ACC112 (cell line): ENCODE data around the gene TEX19.
"Not testable (repeated sequence)": the region's sequence is repeated elsewhere in the genome, so short reads cannot be mapped to it uniquely, and the experiment has no call there.

Experiments
- H2AFZ ChIP-seq: fragments of 200-600 bp; sonication (generic); one replicate; pipeline ENCODE4 v1.6.0; 2017; ENCODE audit warnings: antibody characterized with exemption, low read length; ENCODE audit not compliant: unreplicated experiment
- H3K27ac ChIP-seq: fragments of 200-600 bp; sonication (generic); 2 replicates; pipeline ENCODE4 v1.5.1; 2014; ENCODE audit warnings: low read depth, mild to moderate bottlenecking, antibody characterized with exemption, low read length, moderate library complexity
- H3K27me3 ChIP-seq: fragments of 200-600 bp; sonication (generic); 2 replicates; pipeline ENCODE4 v1.6.1; 2014; ENCODE audit warnings: mild to moderate bottlenecking, antibody characterized with exemption, low read length, moderate library complexity, mixed read lengths; ENCODE audit not compliant: insufficient read depth
- H3K36me3 ChIP-seq: fragments of 200-600 bp; sonication (generic); 2 replicates; pipeline ENCODE4 v1.6.1; 2016; ENCODE audit warnings: mild to moderate bottlenecking, antibody characterized with exemption, low read length, moderate library complexity, mixed read lengths; ENCODE audit not compliant: insufficient read depth
- H3K4me1 ChIP-seq: fragments of 200-600 bp; sonication (generic); one replicate; pipeline ENCODE4 v1.6.1; 2016; ENCODE audit warnings: low read length, mixed read lengths; ENCODE audit not compliant: insufficient read depth, unreplicated experiment, control insufficient read depth
- H3K4me3 ChIP-seq: fragments of 200-600 bp; sonication (generic); 2 replicates; pipeline ENCODE4 v1.5.1; 2014; ENCODE audit warnings: mild to moderate bottlenecking, low read depth, low read length
- H3K79me2 ChIP-seq: fragments of 200-600 bp; sonication (generic); one replicate; pipeline ENCODE4 v1.6.0; 2016; ENCODE audit warnings: low read length; ENCODE audit not compliant: control insufficient read depth, unreplicated experiment, insufficient read depth

The TEX19 gene

DNA sequence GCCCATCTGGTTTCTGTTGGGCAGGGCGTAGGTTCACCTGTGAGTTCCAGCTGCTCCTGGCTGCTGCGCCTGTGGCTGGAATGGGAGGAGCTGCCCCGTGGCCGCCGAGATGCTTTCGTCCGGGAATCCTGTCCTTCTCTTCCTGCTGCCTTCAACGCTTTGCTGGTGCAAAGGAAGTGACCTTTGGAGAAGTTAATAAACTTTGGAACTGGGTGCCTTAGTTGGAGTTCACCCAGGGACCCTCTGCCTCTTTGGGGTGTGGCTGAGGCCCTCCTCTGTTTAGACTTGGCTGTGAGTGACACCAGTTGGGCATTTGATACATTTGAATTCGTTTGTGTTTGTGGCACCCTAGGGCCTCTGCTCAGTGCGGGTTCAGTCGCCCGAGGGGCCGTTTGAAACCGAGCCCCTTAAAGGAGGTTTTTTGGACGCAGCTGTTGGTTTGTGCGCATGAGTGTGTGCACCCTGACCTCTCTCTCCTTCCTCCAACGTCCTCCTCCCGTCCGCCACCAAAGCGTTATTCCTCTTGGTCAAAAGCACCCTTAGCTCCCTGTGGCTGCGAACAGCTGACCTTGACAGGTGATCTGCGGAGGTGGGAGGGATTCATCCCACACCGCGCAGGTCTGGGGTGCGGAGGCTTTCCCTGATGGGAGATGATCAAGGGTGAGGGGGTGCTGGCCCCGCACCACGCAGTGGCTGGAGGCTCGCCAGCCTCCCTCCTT, 16.5 kb upstream of the TEX19 start:
- Histone ChIP-seq H3K36me3 (no peaks in the 10 kb centered on the region), H3K27ac (no peak overlapping the region), H3K4me1 (peaks cover 12% of the 10 kb centered on the region), H3K27me3 (no peaks in the 10 kb centered on the region), H2AFZ (no peak overlapping the region), H3K79me2 (no peaks in the 10 kb centered on the region), H3K4me3 (no peak overlapping the region)

DNA sequence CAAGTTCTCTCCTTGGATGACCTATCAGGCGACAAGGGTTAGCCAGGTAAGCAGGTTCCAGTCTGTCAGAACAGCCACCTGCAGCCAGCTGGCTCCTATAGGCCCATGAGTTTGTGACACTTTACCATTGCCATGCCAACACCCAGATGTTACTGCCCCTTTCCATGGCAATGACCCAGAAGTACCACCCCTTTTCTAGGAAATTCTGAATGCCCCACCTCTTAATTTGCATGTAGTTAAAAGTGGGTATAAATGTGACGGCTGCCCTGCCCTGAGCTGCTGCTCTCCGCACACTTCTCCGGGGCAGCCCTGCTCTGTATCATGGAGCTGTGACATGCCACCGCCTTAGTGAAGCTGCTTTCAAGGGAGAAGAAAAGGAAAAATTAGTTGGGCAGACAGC, 15.5 kb upstream of the TEX19 start:
- Histone ChIP-seq H3K79me2 (no peaks in the 10 kb centered on the region), H3K27me3 (no peaks in the 10 kb centered on the region), H3K27ac (no peak overlapping the region), H2AFZ (no peak overlapping the region), H3K4me1 (peaks cover 8% of the 10 kb centered on the region), H3K36me3 (no peaks in the 10 kb centered on the region), H3K4me3 (no peak overlapping the region)

DNA sequence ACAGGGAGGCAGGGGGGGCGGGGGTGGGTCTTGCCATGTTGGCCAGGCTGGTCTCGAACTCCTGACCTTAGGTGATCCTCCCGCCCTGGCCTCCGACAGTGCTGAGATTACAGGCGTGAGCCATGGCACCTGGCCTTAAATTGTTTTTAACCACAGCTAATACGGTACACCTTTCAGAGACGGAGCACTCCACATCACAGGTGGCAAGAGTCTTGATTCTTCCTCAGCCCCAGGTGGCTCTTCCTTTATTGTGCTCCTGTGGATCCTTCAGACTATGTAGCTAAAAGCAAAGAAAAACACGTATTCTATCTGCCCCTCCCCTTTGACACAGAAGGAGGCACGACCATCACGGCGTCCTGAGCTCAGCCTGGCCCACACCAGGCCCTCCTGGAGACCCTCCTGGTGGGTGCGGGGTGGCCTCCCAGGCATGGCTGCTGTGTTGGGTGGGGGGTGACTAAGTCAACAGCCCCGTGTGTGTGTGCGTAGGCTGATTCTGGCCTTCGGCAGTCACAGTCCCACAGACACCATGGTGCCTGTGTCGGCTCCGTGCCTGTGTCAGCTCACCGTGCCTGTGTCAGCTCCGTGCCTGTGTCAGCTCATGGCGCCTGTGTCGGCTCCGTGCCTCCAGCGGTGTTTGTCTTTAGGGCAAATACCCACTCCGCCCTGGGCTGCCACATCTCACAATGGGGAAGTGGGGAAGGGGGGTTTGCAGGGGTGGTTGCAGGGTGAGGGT, 14.7 kb upstream of the TEX19 start:
- H3K27ac ChIP-seq = no peak overlapping the region

DNA sequence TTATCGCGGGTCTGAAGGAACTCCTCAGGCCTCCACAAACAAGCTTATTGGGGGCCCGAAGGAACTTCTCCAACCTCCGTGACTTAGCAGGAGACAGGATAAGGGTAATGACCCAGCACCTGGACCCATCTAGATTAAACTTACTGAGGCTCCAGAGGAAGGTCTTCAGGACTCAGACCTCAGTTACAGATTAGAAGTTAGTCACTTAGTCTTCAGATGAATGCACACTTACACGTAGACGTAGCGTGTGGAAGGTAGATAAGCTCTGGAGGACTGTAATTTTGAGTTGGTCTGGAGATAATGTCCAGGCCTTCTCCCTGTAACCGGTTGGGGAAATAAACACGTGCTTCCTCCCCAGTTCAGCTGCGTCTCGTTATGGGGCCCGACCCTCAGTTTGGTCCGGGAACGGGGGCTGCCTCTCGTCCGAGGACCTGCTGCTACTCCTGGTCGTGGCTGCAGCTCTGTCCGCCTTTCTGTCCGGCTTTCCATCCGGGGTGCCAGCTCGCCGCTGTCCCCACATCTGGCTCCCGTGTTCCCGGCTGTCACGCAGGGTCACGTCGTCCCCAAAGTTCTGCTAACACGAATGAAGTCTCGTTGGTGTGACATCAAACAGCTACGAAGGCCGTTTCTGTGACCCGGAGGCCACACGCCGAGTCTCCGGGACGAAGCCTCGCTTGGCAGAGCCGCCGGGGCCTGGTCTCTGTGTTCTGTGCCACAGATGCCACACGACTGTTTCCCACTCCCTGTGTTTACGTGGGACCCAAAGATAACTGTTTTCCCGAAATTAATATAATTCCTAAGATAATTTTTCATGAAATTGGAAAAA, 13.7 kb upstream of the TEX19 start:
- no peak overlapping the region for H3K27ac ChIP-seq
- H3K36me3 ChIP-seq = no peaks in the 10 kb centered on the region
- peaks cover 3% of the 10 kb centered on the region for H3K4me1 ChIP-seq
- no peak overlapping the region for H3K4me3 ChIP-seq
- H3K79me2 ChIP-seq = no peaks in the 10 kb centered on the region
- H2AFZ ChIP-seq = no peak overlapping the region
- H3K27me3 ChIP-seq = no peaks in the 10 kb centered on the region

More for the DNA sequence above, 14.7 kb upstream of the TEX19 start:
- Histone ChIP-seq H3K79me2 (no peaks in the 10 kb centered on the region), H3K27me3 (no peaks in the 10 kb centered on the region), H3K4me3 (no peak overlapping the region), H3K4me1 (peaks cover 6% of the 10 kb centered on the region), H3K36me3 (no peaks in the 10 kb centered on the region), H2AFZ (no peak overlapping the region)

DNA sequence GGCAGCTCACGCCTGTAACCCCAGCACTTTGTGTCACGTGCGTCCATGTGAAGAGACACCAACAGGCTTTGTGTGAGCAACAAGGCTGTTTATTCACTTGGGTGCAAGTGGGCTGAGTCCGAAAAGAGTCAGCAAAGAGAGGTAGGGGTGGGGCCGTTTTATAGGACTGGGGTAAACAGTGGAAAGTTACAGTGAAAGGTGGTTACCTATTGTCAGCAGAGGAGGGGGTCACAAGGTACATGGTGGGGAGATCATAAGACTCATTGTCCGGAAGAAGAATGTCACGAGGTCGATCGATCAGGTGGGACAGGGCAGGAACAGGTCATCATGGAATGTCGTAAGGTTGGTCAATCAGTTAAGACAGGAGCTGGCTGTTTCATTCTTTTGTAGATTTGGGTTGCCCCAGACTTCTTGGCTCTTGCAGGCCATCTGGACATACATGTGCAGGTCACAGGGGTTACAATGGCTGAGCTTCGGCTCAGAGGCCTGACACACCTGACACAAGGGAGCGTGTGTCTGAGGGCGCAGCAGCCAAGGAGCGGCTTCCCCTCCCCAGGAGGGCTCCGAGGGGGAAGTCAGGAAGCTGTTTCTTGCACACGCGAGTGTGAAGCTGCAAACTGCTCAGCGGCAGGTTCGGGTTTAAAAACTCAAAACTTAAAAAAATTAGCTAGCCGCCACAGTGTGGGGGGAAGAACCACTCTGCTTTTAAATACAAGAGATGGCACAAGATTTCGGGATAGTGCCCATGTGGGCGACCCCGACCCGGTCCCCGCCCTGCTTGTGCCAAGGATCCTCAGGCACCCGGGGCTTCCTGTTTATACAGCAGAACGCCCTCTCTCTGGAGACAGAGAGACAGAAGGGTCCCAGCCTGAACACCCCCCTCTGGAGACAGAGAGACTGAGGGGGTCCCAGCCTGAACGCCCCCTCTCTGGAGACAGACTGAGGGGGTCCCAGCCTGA, 12.4 kb upstream of the TEX19 start:
- H3K4me3 ChIP-seq = no peak overlapping the region
- no peaks in the 10 kb centered on the region for H3K27me3 ChIP-seq
- H3K36me3 ChIP-seq = no peaks in the 10 kb centered on the region
- peaks cover 3% of the 10 kb centered on the region for H3K4me1 ChIP-seq
- no peaks in the 10 kb centered on the region for H3K79me2 ChIP-seq
- H2AFZ ChIP-seq = no peak overlapping the region
- H3K27ac ChIP-seq = no peak overlapping the region

DNA sequence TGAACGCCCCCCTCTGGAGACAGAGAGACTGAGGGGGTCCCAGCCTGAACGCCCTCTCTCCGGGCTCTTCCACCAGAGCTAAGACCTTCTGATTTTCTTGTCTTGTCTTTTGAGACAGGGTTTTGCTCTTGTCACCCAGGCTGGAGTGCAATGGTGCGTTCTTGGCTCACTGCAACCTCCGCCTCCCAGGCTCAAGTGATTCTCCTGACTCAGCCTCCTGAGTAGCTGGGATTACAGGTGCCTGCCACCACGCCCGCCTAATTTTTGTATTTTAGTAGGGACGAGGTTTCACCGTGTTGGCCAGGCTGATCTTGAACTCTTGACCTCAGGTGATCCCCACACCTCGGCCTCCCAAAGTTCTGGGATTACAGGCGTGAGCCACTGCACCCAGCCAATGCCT, 11.1 kb upstream of the TEX19 start:
- not testable (repeated sequence) for H3K4me1 ChIP-seq, H3K4me3 ChIP-seq, H2AFZ ChIP-seq, H3K36me3 ChIP-seq, H3K27ac ChIP-seq, H3K79me2 ChIP-seq, H3K27me3 ChIP-seq

DNA sequence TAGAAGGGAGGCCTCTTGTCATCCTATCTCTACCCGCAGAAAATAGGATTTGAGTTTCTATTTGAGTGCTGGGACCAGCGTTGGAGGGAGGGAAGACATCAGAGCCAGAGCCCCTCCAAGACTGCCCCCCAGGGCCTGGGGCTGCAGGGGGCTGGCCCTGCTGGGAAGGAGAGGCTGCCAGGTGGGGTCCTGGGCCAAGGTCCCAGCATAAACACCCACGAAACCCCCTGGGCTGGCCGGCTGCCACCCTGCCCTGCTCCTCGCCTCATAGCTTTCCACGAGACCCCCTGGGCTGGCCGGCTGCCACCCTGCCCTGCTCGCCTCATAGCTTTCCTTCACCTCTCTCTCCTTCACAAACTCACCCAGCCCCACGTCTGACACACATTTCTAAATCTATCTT, 10.6 kb upstream of the TEX19 start:
- Histone ChIP-seq H2AFZ (no peak overlapping the region), H3K79me2 (no peaks in the 10 kb centered on the region), H3K27me3 (no peaks in the 10 kb centered on the region), H3K4me3 (no peak overlapping the region), H3K27ac (no peak overlapping the region), H3K36me3 (no peaks in the 10 kb centered on the region), H3K4me1 (peaks cover 3% of the 10 kb centered on the region)

DNA sequence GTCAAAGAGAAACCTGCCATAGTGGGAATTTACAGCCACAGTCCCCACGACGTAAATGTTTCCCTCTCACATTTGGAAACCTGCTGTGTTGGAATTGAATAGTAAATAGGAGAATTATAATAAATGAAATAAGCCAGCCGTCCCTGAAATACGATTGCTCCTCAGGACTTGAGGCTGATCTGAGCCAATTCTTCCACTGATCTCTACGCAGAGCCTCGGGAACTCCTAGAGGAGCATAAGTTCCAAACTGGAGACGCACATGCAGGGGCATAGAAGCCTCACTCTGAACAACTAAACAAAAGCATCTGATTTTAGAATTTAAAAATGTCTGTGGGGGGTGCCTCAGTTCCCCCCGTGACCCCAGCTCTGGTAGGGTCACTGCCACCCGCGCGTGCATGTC, 10.2 kb upstream of the TEX19 start:
- Histone ChIP-seq H3K36me3 (no peaks in the 10 kb centered on the region), H2AFZ (peak overlapping the region; percentile 50), H3K79me2 (no peaks in the 10 kb centered on the region), H3K27ac (no peak overlapping the region), H3K4me1 (peaks cover 3% of the 10 kb centered on the region), H3K27me3 (no peaks in the 10 kb centered on the region), H3K4me3 (no peak overlapping the region)

DNA sequence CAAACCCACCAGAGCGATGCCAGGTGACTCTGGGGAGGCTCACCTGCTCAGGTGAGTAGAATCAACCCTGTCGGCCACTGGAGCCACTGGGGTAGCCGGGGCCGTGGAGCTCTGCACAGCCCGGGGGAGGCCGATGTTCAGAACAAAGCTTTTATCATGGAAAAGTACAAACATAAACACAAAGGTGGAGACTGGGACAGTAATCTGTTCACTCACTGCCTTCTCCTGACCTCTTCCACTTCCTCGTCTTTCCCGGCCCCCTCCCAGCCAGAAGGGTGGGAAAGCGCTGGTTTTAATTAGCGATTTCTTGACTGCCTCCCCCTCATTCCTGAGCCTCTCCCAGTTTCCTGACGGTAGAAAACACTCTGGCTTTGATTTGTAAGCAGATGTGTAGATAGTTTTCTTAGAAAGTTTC, 9.8 kb upstream of the TEX19 start:
- Histone ChIP-seq H3K36me3 (no peaks in the 10 kb centered on the region), H3K4me3 (no peak overlapping the region), H3K4me1 (peaks cover 3% of the 10 kb centered on the region), H3K79me2 (no peaks in the 10 kb centered on the region), H2AFZ (peak overlapping the region; percentile 50), H3K27me3 (no peaks in the 10 kb centered on the region), H3K27ac (no peak overlapping the region)
